Transverse colon (tissue), 4 donors: ENCODE measurements around the gene LRRC14B. TPM values are rescaled to one million over a fixed set of nuclear protein-coding genes. Genes with fewer than 3 reads are reported as not detected.
"Not testable (repeated sequence)": the region's sequence is repeated elsewhere in the genome, so short reads cannot be mapped to it uniquely, and the experiment has no call there.

Experiments
- DNase-seq: peaks from one replicate; pipeline ENCODE4 v3.0.0-alpha.2; 2019
- H3K27ac ChIP-seq, 4 donors: fragments of 200-600 bp; sonication (generic); 2 replicates each; pipeline ENCODE4 v1.5.1; 2016 to 2018; ENCODE audit warnings: inconsistent platforms in 4 of 4
- H3K27me3 ChIP-seq: fragments of 200-600 bp; sonication (generic); 2 replicates; pipeline ENCODE4 v1.5.1; 2017; ENCODE audit warnings: inconsistent platforms
- H3K36me3 ChIP-seq, 4 donors: fragments of 200-600 bp; sonication (generic); 2 replicates each; pipeline ENCODE4 v1.5.1; 2017 to 2019; ENCODE audit warnings: inconsistent platforms in 4 of 4
- H3K4me1 ChIP-seq, 4 donors: fragments of 200-600 bp; sonication (generic); 2 replicates each; pipeline ENCODE4 v1.5.1; 2017 to 2020; ENCODE audit warnings: inconsistent platforms in 4 of 4
- H3K4me3 ChIP-seq, 4 donors: fragments of 200-600 bp; sonication (generic); 1 replicate in 1 of 4; 2 replicates in 3 of 4; pipeline versions ENCODE4 v1.5.1 to v1.6.1; 2017 to 2019; ENCODE audit warnings: inconsistent platforms in 4 of 4
- H3K9me3 ChIP-seq, 2 donors: fragments of 200-600 bp; sonication (generic); 2 replicates each; pipeline ENCODE4 v1.5.1; 2017 to 2019; ENCODE audit warnings: inconsistent platforms in 2 of 2
- CTCF ChIP-seq, 5 experiments: fragments of 200-600 bp in 3 of 5; fragments of 450-650 bp in 2 of 5; sonication (generic) in 3 of 5; IDR thresholded peaks; 1 replicate in 2 of 5; 2 replicates in 3 of 5; pipeline ENCODE4 v1.5.1; 2016 to 2017; ENCODE audit warnings: antibody characterized with exemption in 5 of 5, inconsistent platforms in 3 of 5, mild to moderate bottlenecking in 2 of 5, moderate library complexity in 1 of 5
- EP300 ChIP-seq: sonication (generic); formaldehyde crosslinking; IDR thresholded peaks from one replicate; pipeline ENCODE4 v1.6.1; 2017; ENCODE audit warnings: antibody characterized with exemption, low read depth
- POLR2A ChIP-seq: fragments of 450-650 bp; IDR thresholded peaks from one replicate; pipeline ENCODE4 v1.6.1; 2016; ENCODE audit warnings: antibody characterized with exemption, mild to moderate bottlenecking, moderate library complexity
- POLR2AphosphoS5 ChIP-seq, 3 donors: sonication (generic); formaldehyde crosslinking; IDR thresholded peaks; one replicate each; pipeline ENCODE4 v1.6.1; 2016; ENCODE audit warnings: antibody characterized with exemption in 3 of 3
- WGBS, 2 donors: methylation state at CpG; one replicate each; pipeline ENCODE4 v1.1.5; 2018; ENCODE audit warnings: low coverage in 1 of 2; 5-methylcytosine and 5-hydroxymethylcytosine counted together
- in situ Hi-C, 4 donors: fragments of 200-750 bp; cut with MboI; loops; one replicate each; pipeline versions ENCODE4 v1.15.0 to v1.15.1; 2017; ENCODE audit warnings: low sequenced_read_pairs in 3 of 4, low pct_ligation_motif_present in 1 of 4, low pct_unique_long_range_greater_than_20kb in 1 of 4
- intact Hi-C: fragments of 100-400 bp; cut with DNase I; formaldehyde crosslinking; loops from one replicate; pipeline ENCODE4 v1.15.1; 2023; ENCODE audit warnings: low total_unique reads
- total RNA-seq, 4 donors: library from RNA; depleted of rRNA; stranded (reverse); fragments of >200 nt; gene quantifications; one replicate each; pipeline ENCODE4 v1.1.0, GENCODE V29; 2016

LRRC14B gene
- total RNA-seq, 4 donors from 2014 or later = not detected

- no peak for DNase-seq
- no peak for TF ChIP-seq POLR2A
- TF ChIP-seq EP300 = no peak
- no peak for TF ChIP-seq CTCF (IDR thresholded peaks at IDR 0.05)
- no peak for TF ChIP-seq POLR2AphosphoS5 (IDR thresholded peaks at IDR 0.05)
- in situ Hi-C loops (no loop called here), intact Hi-C loops (no loop called here)
- H3K4me3 ChIP-seq = no peak overlapping the region
- H3K27ac ChIP-seq = no peak overlapping the region
- no peaks in the 10 kb centered on the region for H3K9me3 ChIP-seq
- peaks cover 0 to 7% (median 0%) of the 10 kb centered on the region in 4 donors for H3K4me1 ChIP-seq
- H3K36me3 ChIP-seq = peaks cover 0 to 5% (median 2%) of the 10 kb centered on the region in 4 donors
- WGBS, 2 donors = 76 to 90% methylated on average over 9 to 14 of the region's 14 CpGs
- no peaks in the 10 kb centered on the region for H3K27me3 ChIP-seq
Observed at GRCh38 chr5:207599-207998, 16.3 kb downstream of the LRRC14B start.

GRCh38 chr5:208449-209114 is 17.3 kb downstream of the LRRC14B start:
- no peaks in the 10 kb centered on the region for H3K9me3 ChIP-seq
- in situ Hi-C loops (no loop called here), intact Hi-C loops (no loop called here)
- H3K27ac ChIP-seq = no peak overlapping the region
- H3K27me3 ChIP-seq = no peaks in the 10 kb centered on the region
- H3K36me3 ChIP-seq = peaks cover 0 to 5% (median 2%) of the 10 kb centered on the region in 4 donors
- peaks cover 0 to 7% (median 0%) of the 10 kb centered on the region in 4 donors for H3K4me1 ChIP-seq
- no peak for DNase-seq
- no peak overlapping the region for H3K4me3 ChIP-seq
- 88 to 91% methylated on average over 7 to 12 of the region's 15 CpGs for WGBS, 2 donors
- no peak for TF ChIP-seq POLR2AphosphoS5 (IDR thresholded peaks at IDR 0.05)
- no peak for TF ChIP-seq POLR2A
- TF ChIP-seq CTCF (IDR thresholded peaks at IDR 0.05) = no peak
- no peak for TF ChIP-seq EP300

GRCh38 chr5:213803-214395 is 22.6 kb downstream of the LRRC14B start:
- H3K27me3 ChIP-seq = no peaks in the 10 kb centered on the region
- H3K4me3 ChIP-seq = no peak overlapping the region
- no peak overlapping the region for H3K27ac ChIP-seq
- intact Hi-C loops (no loop called here), in situ Hi-C loops (no loop called here)
- 80 to 81% methylated on average over 6 to 12 of the region's 12 CpGs for WGBS, 2 donors
- peaks cover 0 to 24% (median 0%) of the 10 kb centered on the region in 4 donors for H3K4me1 ChIP-seq
- no peaks in the 10 kb centered on the region for H3K9me3 ChIP-seq
- TF ChIP-seq EP300 = no peak
- TF ChIP-seq POLR2A = no peak
- H3K36me3 ChIP-seq = no peaks in the 10 kb centered on the region
- no peak for DNase-seq

- H3K27me3 ChIP-seq, in situ Hi-C loops, H3K4me3 ChIP-seq, DNase-seq, H3K36me3 ChIP-seq, H3K9me3 ChIP-seq, H3K27ac ChIP-seq, intact Hi-C loops: not testable (repeated sequence)
- H3K4me1 ChIP-seq = peaks cover 0 to 28% (median 6%) of the 10 kb centered on the region in 4 donors
- WGBS, 2 donors = 80 to 81% methylated on average over 1 to 2 of the region's 2 CpGs
Observed at GRCh38 chr5:215256-215655, 24.0 kb downstream of the LRRC14B start.

- H3K9me3 ChIP-seq, DNase-seq, in situ Hi-C loops, H3K4me3 ChIP-seq, H3K27me3 ChIP-seq, intact Hi-C loops, H3K36me3 ChIP-seq, H3K27ac ChIP-seq: not testable (repeated sequence)
- peaks cover 0 to 36% (median 9%) of the 10 kb centered on the region in 4 donors for H3K4me1 ChIP-seq
- WGBS, 2 donors = 80 to 83% methylated on average over 7 to 9 of the region's 10 CpGs
Observed at GRCh38 chr5:216076-216475, 24.8 kb downstream of the LRRC14B start.
